ENCODE data around the gene RENBP.
"Not testable (repeated sequence)": the region's sequence is repeated elsewhere in the genome, so short reads cannot be mapped to it uniquely, and the experiment has no call there.

RENBP gene

DNA sequence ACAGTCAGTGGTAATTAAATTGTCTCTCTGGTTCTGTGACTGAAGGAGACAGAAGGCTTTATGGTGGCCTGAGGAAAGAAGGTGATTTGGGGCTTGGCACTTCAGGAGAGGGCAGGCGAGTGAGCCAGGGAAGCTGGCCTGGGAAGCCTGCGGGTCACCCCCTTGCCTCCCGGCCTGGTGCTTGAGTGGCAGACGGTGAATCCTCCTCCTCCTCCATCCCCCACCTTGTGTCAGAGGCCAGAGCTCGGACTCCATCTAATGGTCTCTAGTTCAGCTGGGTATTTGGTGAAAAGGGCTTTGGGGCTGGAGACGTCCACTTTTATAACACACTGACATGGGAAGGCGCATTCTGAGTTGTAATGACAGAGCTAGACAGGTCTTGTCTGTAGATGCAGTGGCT lies 36.8 kb upstream of the RENBP start:
- H3K36me3 ChIP-seq (ENCODE audit: control insufficient read depth in 1 of 2, insufficient read depth in 2 of 2, low read length in 2 of 2) = no peaks in the 10 kb centered on the region
- H3K4me3 ChIP-seq (ENCODE audit: low read depth in 1 of 2, low read length in 2 of 2) = no peak overlapping the region
- peaks cover 4% of the 10 kb centered on the region in 2 donors for H3K4me1 ChIP-seq (ENCODE audit: control insufficient read depth in 1 of 2, insufficient read depth in 2 of 2, low read length in 2 of 2)
- no peaks in the 10 kb centered on the region for H3K27me3 ChIP-seq (ENCODE audit: low read depth, low read length)
- no peak overlapping the region for H3K27ac ChIP-seq (ENCODE audit: low read length)
- no peaks in the 10 kb centered on the region for H3K9me3 ChIP-seq (ENCODE audit: control insufficient read depth in 1 of 2, low read length in 2 of 2)

DNA sequence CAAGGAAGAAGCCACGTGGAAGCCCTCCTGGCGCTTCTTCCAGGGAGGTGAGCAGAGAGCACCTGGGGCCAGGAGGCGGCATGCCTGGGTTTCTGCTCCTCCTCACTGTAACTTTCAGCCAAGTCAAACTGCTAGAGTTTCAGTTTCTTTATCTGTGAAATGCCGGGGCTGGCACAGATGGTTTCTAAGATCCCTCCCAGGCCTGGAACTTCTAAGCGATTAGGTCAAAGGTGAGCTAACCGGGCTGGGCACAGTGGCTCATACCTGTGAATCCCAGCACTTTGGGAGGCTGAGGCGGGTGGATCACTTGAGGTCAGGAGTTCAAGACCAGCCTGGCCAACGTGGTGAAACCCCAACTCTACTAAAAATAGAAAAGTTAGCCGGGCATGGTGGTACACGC lies 36.0 kb upstream of the RENBP start:
- not testable (repeated sequence) for H3K27ac ChIP-seq (ENCODE audit: low read length); H3K9me3 ChIP-seq (ENCODE audit: control insufficient read depth in 1 of 2, low read length in 2 of 2); H3K4me1 ChIP-seq (ENCODE audit: control insufficient read depth in 1 of 2, insufficient read depth in 2 of 2, low read length in 2 of 2); H3K36me3 ChIP-seq (ENCODE audit: control insufficient read depth in 1 of 2, insufficient read depth in 2 of 2, low read length in 2 of 2); H3K4me3 ChIP-seq (ENCODE audit: low read depth in 1 of 2, low read length in 2 of 2); H3K27me3 ChIP-seq (ENCODE audit: low read depth, low read length)

DNA sequence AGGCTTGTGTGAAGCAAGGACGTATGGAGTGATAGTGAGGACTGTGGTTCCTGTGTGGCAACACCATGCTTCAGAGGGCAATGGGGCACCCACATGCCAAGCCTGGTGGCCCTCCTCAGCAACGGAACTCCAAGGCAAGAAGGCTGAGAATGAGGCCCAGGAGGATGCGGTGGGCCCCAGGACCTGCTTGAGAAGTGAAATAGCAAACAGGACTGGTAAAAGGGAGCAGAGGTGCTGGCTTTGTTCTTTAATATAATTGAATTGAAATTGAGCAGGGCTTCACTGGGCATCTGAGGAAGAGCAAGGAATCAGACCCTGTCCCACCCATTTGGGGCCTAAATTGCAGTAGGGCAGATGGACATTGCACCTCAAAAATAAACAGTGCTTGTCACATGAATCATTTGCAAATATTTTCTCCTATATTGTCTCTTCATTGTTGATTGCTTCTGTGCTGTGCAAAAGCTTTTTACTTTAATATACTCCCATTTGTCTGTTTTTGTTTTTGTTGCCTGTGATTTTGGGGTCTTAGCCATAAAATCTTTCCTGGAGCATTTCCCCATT lies 30.4 kb upstream of the RENBP start:
- Histone ChIP-seq H3K4me1 (ENCODE audit: control insufficient read depth in 1 of 2, insufficient read depth in 2 of 2, low read length in 2 of 2) (peaks cover 5 to 17% of the 10 kb centered on the region in 2 donors), H3K4me3 (ENCODE audit: low read depth in 1 of 2, low read length in 2 of 2) (no peak overlapping the region), H3K36me3 (ENCODE audit: control insufficient read depth in 1 of 2, insufficient read depth in 2 of 2, low read length in 2 of 2) (peaks cover 0 to 5% of the 10 kb centered on the region in 2 donors), H3K9me3 (ENCODE audit: control insufficient read depth in 1 of 2, low read length in 2 of 2) (no peaks in the 10 kb centered on the region), H3K27ac (ENCODE audit: low read length) (no peak overlapping the region), H3K27me3 (ENCODE audit: low read depth, low read length) (no peaks in the 10 kb centered on the region)

DNA sequence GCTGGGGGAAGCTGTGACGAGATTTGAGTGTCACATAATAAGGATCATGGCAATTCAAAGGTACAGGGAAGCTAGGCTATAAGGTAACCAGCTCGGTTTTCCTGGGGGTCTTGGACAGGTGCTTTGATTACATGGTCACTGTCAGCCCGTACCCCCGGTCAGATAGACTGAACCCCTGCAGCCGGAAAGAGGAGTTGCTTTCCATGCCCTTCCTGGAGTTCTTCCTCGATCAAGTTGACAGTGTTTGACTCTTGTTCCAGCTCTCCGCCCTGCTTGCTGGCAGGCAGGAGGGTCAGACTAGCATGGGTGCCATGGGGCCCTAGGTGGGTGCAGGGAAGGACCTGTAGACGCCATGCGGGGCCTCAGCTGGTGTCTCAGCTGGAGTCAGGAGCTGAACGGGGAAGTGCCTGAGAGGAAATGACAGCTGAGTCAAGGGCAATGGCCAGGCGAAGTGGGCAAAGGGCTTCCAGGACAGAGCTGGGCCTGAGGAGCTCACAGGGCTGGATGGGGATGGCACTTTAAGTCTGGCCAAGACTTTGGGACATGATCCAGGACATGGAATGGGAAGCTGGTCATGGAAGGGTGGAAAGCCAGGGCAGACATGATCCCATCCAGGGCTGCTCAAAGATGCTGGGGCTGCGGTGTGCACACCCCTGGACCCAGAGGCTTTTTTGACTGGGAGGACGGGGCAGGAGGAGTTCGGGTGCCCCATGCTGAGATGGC lies 29.7 kb upstream of the RENBP start:
- peaks cover 0 to 5% of the 10 kb centered on the region in 2 donors for H3K36me3 ChIP-seq (ENCODE audit: control insufficient read depth in 1 of 2, insufficient read depth in 2 of 2, low read length in 2 of 2)
- H3K4me3 ChIP-seq (ENCODE audit: low read depth in 1 of 2, low read length in 2 of 2) = peak overlapping the region; percentile 56 to 68
- H3K27me3 ChIP-seq (ENCODE audit: low read depth, low read length) = no peaks in the 10 kb centered on the region
- peak overlapping the region; percentile 95 for H3K27ac ChIP-seq (ENCODE audit: low read length)
- H3K9me3 ChIP-seq (ENCODE audit: control insufficient read depth in 1 of 2, low read length in 2 of 2) = no peaks in the 10 kb centered on the region
- peaks cover 5 to 23% of the 10 kb centered on the region in 2 donors for H3K4me1 ChIP-seq (ENCODE audit: control insufficient read depth in 1 of 2, insufficient read depth in 2 of 2, low read length in 2 of 2)

DNA sequence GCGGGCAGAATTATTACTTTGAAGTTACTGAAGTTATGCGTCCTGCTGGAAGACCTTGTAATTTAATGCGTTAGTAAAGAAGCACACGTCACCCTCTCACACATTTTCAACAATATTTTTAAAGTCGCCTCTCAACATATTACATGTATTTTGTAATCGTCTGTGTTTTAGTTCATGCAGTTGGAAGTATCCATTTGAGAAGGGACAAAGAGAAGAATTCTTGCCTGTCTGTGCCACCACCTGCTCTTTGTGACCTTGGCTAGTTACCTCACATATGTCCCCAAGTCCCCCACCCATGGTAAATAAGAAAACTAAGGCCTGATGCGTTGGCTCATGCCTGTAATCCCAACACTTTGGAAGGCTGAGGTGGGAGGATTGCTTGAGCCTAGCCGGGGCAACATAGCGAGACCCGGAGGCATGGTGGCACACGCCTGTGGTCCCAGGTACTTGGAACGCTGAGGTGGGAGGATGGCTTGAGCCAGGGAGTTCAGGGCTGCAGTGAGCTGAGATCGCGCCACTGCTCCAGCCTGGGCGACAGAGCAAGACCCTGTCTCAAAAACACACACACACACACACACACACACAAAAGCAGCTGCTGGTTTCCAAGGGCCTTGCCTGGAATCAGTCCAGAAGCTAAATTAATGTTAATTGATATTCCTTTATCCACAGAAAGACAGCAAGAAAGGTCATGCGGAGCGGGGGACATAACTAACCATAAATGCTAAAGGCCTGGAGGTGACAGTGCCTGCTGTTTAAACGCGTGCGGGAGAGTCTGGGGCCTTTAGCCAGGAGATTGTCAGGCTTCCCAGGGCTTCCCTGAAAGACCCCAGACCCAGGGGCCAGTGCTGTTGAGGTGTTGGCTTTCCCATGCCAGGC lies 28.9 kb upstream of the RENBP start:
- peaks cover 0 to 5% of the 10 kb centered on the region in 2 donors for H3K36me3 ChIP-seq (ENCODE audit: control insufficient read depth in 1 of 2, insufficient read depth in 2 of 2, low read length in 2 of 2)

DNA sequence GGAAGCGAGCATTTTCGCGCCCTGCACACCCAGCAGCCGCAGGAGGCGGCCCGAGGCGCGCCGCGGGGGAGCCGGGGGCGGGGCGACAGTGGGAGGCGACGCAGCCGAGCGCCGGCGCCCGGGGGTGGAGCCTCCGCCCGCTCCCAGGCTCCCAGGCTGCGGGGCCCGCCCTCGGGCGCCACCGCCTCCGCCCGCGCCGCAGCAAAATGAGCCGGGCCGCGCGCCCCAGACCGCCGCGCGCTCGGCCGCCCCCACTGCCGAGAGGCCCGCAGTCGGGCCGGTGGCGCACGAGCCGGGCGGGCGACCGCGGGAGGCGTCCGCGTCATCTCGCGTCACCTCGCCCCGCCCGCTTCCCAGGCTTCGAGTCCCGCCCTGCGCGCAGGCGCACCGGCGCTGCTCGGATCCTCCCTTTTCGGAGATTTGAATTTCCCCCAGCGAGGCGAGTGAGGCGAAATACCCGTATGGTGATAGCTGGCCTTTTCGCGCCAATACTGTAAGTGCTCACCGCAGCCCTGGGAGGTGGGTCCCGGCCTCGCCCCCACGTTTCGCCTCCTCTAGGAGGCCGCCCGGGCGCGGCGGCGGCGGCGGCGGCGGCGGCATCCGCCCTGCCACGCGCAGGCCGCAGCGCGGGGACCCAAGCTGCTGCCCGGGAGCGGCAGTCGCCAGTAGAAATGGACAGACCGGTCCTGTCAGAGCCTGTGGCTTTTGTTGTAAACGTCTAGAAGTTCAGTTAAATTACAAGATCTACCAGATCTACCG lies 28.1 kb upstream of the RENBP start, which contains the start of gene TMEM187:
Gene TMEM187 (plus strand): TSS at position 387 of the 759 bp plus-strand sequence. CDS start 9,309 bp downstream, outside the sequence.
- H3K27ac ChIP-seq (ENCODE audit: low read length) = peak within 1 kb of the TSS; percentile 95
- peaks cover 0 to 5% of the 10 kb centered on the region in 2 donors for H3K36me3 ChIP-seq (ENCODE audit: control insufficient read depth in 1 of 2, insufficient read depth in 2 of 2, low read length in 2 of 2)
- peaks cover 11 to 37% of the 10 kb centered on the region in 2 donors for H3K4me1 ChIP-seq (ENCODE audit: control insufficient read depth in 1 of 2, insufficient read depth in 2 of 2, low read length in 2 of 2)
- no peaks in the 10 kb centered on the region for H3K27me3 ChIP-seq (ENCODE audit: low read depth, low read length)
- H3K9me3 ChIP-seq (ENCODE audit: control insufficient read depth in 1 of 2, low read length in 2 of 2) = no peaks in the 10 kb centered on the region
- H3K4me3 ChIP-seq (ENCODE audit: low read depth in 1 of 2, low read length in 2 of 2) = peak within 1 kb of the TSS; percentile 76 to 80

More for the DNA sequence above, 28.9 kb upstream of the RENBP start:
- peaks cover 7 to 29% of the 10 kb centered on the region in 2 donors for H3K4me1 ChIP-seq (ENCODE audit: control insufficient read depth in 1 of 2, insufficient read depth in 2 of 2, low read length in 2 of 2)
- H3K27ac ChIP-seq (ENCODE audit: low read length) = peak overlapping the region; percentile 95
- peak overlapping the region; percentile 56 to 68 for H3K4me3 ChIP-seq (ENCODE audit: low read depth in 1 of 2, low read length in 2 of 2)
- no peaks in the 10 kb centered on the region for H3K9me3 ChIP-seq (ENCODE audit: control insufficient read depth in 1 of 2, low read length in 2 of 2)
- H3K27me3 ChIP-seq (ENCODE audit: low read depth, low read length) = no peaks in the 10 kb centered on the region

DNA sequence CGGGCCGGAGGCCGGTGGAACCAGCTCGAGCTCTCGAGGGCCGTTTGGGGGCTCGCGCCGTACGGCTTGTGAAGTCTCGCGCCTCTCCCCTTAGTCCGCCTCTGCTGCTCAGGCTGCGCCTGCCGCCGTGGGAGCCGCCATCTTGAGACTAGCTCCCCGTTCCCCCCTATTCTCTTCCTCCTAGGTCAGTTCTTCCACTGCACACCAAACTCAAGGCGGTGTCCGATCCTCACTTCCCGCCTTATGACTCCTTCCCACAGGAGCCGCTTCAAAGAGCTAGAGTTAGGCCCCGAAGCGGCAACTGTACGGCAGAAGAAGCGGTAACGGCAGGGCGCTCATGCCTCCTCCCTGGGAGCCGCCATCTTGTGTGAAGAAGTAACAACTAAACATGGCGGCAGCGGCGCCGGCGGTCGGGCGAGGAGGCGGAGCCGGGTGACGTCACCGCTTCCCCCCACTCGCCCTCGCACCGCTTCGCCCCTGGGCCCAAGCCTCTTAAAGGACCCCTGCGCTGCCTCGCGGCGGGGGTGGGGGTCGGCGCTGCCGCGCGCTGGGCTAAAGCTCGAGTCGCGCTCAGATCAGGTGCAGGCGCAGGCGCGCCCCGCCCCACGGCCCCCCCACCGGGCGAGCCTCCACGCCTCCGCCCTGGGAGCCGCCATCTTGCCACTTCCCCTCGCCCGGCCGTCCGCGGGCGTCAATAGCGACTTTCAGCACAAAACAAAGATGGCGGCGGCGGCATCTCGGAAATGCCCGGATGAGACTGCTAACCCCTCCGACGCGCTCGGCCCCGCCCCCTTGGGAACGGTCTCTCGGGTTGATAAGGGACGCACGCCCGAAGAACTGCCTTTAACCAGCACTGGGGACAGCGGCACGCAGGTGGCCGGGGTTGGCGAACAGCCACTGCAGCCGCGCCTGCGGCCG lies 27.3 kb upstream of the RENBP start, which contains the start of gene HCFC1:
Gene HCFC1 (minus strand): TSS at position 369 of the 918 bp plus-strand sequence. CDS start 978 bp downstream, outside the sequence.
- Histone ChIP-seq H3K9me3 (ENCODE audit: control insufficient read depth in 1 of 2, low read length in 2 of 2) (no peaks in the 10 kb centered on the region), H3K27ac (ENCODE audit: low read length) (peak within 1 kb of the TSS; percentile 95), H3K4me3 (ENCODE audit: low read depth in 1 of 2, low read length in 2 of 2) (peak within 1 kb of the TSS; percentile 76 to 80), H3K27me3 (ENCODE audit: low read depth, low read length) (no peaks in the 10 kb centered on the region), H3K36me3 (ENCODE audit: control insufficient read depth in 1 of 2, insufficient read depth in 2 of 2, low read length in 2 of 2) (peaks cover 0 to 5% of the 10 kb centered on the region in 2 donors), H3K4me1 (ENCODE audit: control insufficient read depth in 1 of 2, insufficient read depth in 2 of 2, low read length in 2 of 2) (peaks cover 11 to 45% of the 10 kb centered on the region in 2 donors)

DNA sequence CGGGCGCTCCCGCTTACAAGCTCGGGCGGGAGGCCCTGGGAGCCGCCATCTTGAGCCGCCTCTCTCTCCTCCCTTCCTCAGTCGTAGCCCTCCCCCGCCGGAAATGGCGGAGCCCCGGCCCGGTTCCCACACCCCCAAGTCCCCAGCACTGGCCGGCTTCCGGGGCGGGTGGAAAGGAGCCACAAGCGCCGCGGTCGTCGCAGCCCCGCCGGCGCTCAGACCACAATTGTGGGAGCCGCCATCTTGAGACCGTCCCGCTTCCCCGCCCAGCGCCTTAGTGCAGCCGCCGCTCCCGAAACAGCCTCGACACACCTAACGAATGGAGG lies 26.6 kb upstream of the RENBP start:
- H3K36me3 ChIP-seq (ENCODE audit: control insufficient read depth in 1 of 2, insufficient read depth in 2 of 2, low read length in 2 of 2) = peaks cover 0 to 5% of the 10 kb centered on the region in 2 donors
- peak overlapping the region; percentile 76 to 80 for H3K4me3 ChIP-seq (ENCODE audit: low read depth in 1 of 2, low read length in 2 of 2)
- no peaks in the 10 kb centered on the region for H3K9me3 ChIP-seq (ENCODE audit: control insufficient read depth in 1 of 2, low read length in 2 of 2)
- peak overlapping the region; percentile 94 for H3K27ac ChIP-seq (ENCODE audit: low read length)
- no peaks in the 10 kb centered on the region for H3K27me3 ChIP-seq (ENCODE audit: low read depth, low read length)
- H3K4me1 ChIP-seq (ENCODE audit: control insufficient read depth in 1 of 2, insufficient read depth in 2 of 2, low read length in 2 of 2) = peaks cover 11 to 51% of the 10 kb centered on the region in 2 donors

DNA sequence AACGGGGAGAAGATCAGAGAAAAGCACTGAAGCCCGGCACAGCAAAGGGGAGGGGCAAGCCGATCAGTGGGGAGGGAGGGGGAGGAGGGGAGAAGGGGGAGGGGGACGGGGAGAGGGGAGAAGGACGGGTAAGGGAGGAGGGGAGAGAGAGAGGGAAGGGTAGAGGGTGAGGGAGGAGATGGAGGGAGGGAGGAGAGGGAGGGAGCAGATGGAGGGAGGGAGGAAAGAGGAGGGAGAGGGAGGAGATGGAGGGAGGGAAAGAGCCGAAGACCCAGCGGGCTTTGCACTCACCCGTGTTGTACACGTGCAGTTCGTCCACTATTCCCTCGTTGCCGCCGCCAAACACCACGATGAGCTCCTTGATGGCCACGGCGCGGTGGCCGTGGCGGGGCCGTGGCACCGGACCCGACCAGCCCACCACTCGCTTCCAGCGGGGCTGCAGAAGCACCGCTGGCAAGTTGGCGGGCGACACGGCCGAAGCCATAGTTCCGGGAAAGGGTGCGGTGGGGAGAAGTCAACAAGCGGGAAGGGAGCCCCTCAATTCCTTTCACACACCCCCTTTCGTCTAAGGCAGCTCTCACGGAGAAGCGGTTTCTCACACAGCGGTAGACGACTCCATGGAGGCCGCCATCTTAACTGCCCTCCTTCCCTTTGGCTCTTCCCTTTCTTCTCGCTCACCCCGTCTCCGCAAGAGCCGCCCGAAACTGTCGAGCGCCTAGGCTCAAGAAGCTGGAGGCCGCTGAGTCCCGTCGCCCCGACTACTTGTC lies 26.1 kb upstream of the RENBP start:
- Histone ChIP-seq H3K27ac (ENCODE audit: low read length) (peak overlapping the region; percentile 94), H3K9me3 (ENCODE audit: control insufficient read depth in 1 of 2, low read length in 2 of 2) (no peaks in the 10 kb centered on the region), H3K4me1 (ENCODE audit: control insufficient read depth in 1 of 2, insufficient read depth in 2 of 2, low read length in 2 of 2) (peaks cover 11 to 57% of the 10 kb centered on the region in 2 donors), H3K27me3 (ENCODE audit: low read depth, low read length) (no peaks in the 10 kb centered on the region), H3K36me3 (ENCODE audit: control insufficient read depth in 1 of 2, insufficient read depth in 2 of 2, low read length in 2 of 2) (peaks cover 0 to 5% of the 10 kb centered on the region in 2 donors), H3K4me3 (ENCODE audit: low read depth in 1 of 2, low read length in 2 of 2) (peak overlapping the region; percentile 67 to 76)

All from muscle layer of duodenum (tissue), 2 donors.